ENCODE measurements around the gene MRPL48. TPM values are rescaled to one million over a fixed set of nuclear protein-coding genes. Genes with fewer than 3 reads are reported as not detected.
A peak's percentile ranks its signal among the peaks of the same experiment; 100 is the strongest.
"Not testable (repeated sequence)": the region's sequence is repeated elsewhere in the genome, so short reads cannot be mapped to it uniquely, and the experiment has no call there.

MRPL48 gene
- total and polyA plus RNA-seq, 2 donors from 2014 or later: 27.5 to 79.3 TPM

DNA sequence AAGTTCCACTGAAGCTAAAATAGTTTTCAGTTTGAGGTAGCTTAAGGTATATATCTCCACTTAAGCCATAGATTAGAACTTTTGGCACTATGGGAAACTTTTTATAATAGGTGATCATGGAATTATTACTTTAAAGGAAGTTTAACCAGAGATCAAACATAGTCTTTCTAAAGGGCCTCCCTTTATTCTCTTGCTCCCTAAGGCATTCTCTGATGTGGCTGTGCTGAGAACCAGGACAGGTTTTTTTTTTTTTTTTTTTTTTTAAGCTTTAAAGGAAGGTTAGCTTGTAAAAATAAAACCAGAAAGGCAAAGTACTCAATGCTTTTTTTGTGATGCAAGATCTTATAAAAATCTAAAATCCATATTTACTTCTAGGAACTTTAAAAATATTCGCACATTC is 2.9 kb upstream of the MRPL48 start:
- H3K9me3 ChIP-seq (ENCODE audit: control insufficient read depth in 2 of 3, insufficient read depth in 1 of 3, low read length in 3 of 3): no peaks in the 10 kb centered on the region
- H3K4me1 ChIP-seq (ENCODE audit: control insufficient read depth in 2 of 3, insufficient read depth in 2 of 3, low read depth in 1 of 3, low read length in 3 of 3): peaks cover 0 to 6% (median 0%) of the 10 kb centered on the region in 3 donors
- H3K9ac ChIP-seq (ENCODE audit: low read length in 3 of 3): no peak overlapping the region
- TF ChIP-seq, protein P1, sequence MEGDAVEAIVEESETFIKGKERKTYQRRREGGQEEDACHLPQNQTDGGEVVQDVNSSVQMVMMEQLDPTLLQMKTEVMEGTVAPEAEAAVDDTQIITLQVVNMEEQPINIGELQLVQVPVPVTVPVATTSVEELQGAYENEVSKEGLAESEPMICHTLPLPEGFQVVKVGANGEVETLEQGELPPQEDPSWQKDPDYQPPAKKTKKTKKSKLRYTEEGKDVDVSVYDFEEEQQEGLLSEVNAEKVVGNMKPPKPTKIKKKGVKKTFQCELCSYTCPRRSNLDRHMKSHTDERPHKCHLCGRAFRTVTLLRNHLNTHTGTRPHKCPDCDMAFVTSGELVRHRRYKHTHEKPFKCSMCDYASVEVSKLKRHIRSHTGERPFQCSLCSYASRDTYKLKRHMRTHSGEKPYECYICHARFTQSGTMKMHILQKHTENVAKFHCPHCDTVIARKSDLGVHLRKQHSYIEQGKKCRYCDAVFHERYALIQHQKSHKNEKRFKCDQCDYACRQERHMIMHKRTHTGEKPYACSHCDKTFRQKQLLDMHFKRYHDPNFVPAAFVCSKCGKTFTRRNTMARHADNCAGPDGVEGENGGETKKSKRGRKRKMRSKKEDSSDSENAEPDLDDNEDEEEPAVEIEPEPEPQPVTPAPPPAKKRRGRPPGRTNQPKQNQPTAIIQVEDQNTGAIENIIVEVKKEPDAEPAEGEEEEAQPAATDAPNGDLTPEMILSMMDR (IDR thresholded peaks at IDR 0.05; ENCODE audit: borderline replicate concordance, extremely low read depth, insufficient read depth): no peak
- DNase-seq: no peak
- intact Hi-C loops (cut with DNase I): no loop called here
- H3K27me3 ChIP-seq (ENCODE audit: control insufficient read depth, insufficient read depth, low read length): no peaks in the 10 kb centered on the region
- no peaks in the 10 kb centered on the region for H3K36me3 ChIP-seq (ENCODE audit: control insufficient read depth in 2 of 3, insufficient read depth in 3 of 3, low read length in 3 of 3)
- no peak for FAIRE-seq
- no peak overlapping the region for H3K4me3 ChIP-seq (ENCODE audit: low read length in 3 of 3)
- H3K27ac ChIP-seq (ENCODE audit: low read depth in 2 of 2, low read length in 2 of 2): no peak overlapping the region

DNA sequence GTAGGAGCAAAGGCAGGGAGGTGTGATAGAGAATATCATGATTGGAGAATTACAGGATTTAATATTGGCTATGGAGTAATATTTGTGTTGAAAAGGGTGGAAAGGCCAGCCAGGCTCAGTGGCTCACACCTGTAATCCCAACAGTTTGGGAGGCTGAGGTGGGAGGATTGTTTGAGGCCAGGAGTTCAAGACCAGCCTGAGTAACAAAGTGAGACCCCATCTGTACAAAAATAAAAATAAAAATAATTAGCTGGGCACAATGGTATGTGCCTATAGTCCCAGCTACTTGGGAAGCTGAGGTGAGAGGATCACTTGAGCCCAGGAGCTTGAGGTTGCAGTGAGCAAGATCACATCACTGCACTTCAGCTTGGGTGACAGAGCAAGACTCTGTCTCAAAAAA is 2.2 kb upstream of the MRPL48 start:
- H3K27me3 ChIP-seq (ENCODE audit: control insufficient read depth, insufficient read depth, low read length); H3K4me3 ChIP-seq (ENCODE audit: low read length in 3 of 3); H3K27ac ChIP-seq (ENCODE audit: low read depth in 2 of 2, low read length in 2 of 2); H3K9ac ChIP-seq (ENCODE audit: low read length in 3 of 3); intact Hi-C loops (cut with DNase I); H3K9me3 ChIP-seq (ENCODE audit: control insufficient read depth in 2 of 3, insufficient read depth in 1 of 3, low read length in 3 of 3); FAIRE-seq; H3K36me3 ChIP-seq (ENCODE audit: control insufficient read depth in 2 of 3, insufficient read depth in 3 of 3, low read length in 3 of 3); DNase-seq; H3K4me1 ChIP-seq (ENCODE audit: control insufficient read depth in 2 of 3, insufficient read depth in 2 of 3, low read depth in 1 of 3, low read length in 3 of 3): not testable (repeated sequence)

DNA sequence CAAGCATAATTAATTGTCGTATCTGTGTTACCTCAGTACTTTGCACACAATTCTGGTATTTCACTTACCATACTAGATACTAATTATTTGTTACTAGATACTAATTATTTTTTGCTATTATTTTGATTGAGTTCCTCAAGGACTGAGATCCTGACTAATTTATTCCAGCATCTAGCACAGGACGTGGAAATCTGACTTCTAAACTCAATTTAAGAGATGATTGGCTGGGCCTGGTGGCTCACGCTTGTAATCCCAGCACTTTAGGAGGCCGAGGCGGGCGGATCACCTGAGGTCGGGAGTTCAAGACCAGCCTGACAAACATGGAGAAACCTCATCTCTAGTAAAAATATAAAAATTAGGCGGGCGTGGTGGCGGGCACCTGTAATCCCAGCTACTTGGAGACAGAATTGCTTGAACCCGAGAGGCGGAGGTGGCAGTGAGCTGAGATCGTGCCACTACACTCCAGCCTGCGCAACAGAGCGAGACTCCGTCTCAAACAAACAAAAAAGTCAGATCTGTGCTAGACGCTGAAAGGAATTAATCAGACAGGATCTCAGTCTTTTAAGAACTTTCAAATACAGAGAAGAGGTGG is 527 bp upstream of the MRPL48 start:
- H3K27me3 ChIP-seq (ENCODE audit: control insufficient read depth, insufficient read depth, low read length): no peaks in the 10 kb centered on the region
- peak overlapping the region; percentile 91 to 96 for H3K27ac ChIP-seq (ENCODE audit: low read depth in 2 of 2, low read length in 2 of 2)
- peak overlapping the region; percentile 88 to 92 (median 90) for H3K4me3 ChIP-seq (ENCODE audit: low read length in 3 of 3)
- H3K9me3 ChIP-seq (ENCODE audit: control insufficient read depth in 2 of 3, insufficient read depth in 1 of 3, low read length in 3 of 3): no peaks in the 10 kb centered on the region
- TF ChIP-seq, protein P1 (IDR thresholded peaks at IDR 0.05; ENCODE audit: borderline replicate concordance, extremely low read depth, insufficient read depth): no peak
- FAIRE-seq (no peak), DNase-seq (no peak)
- peak overlapping the region; percentile 70 to 77 (median 71) for H3K9ac ChIP-seq (ENCODE audit: low read length in 3 of 3)
- intact Hi-C loops (cut with DNase I): no loop called here
- no peaks in the 10 kb centered on the region for H3K36me3 ChIP-seq (ENCODE audit: control insufficient read depth in 2 of 3, insufficient read depth in 3 of 3, low read length in 3 of 3)
- peaks cover 0 to 6% (median 0%) of the 10 kb centered on the region in 3 donors for H3K4me1 ChIP-seq (ENCODE audit: control insufficient read depth in 2 of 3, insufficient read depth in 2 of 3, low read depth in 1 of 3, low read length in 3 of 3)

DNA sequence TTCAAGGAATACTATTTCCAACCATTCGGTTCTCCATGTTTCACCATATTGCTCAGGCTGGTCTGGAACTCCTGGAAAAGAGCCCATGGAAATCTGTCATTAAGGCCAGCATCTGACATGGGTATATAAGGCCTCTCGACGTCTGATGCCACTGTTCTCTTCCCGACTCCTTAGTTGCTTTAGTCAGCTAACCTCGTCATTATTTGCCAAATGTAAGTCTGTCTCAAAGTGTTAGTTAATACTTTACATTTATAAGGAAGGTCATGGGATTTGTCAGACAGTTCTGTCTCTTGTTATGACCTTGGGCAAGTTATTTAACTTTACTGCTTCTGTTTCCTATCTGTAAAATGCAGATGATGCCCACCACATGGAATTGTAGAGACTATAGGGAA is 1.6 kb downstream of the MRPL48 start:
- peak overlapping the region in 1 of 2 donors; percentile 26 for H3K27ac ChIP-seq (ENCODE audit: low read depth in 2 of 2, low read length in 2 of 2)

More for the DNA sequence above, 1.6 kb downstream of the MRPL48 start:
- Histone ChIP-seq H3K36me3 (ENCODE audit: control insufficient read depth in 2 of 3, insufficient read depth in 3 of 3, low read length in 3 of 3) (no peaks in the 10 kb centered on the region), H3K4me1 (ENCODE audit: control insufficient read depth in 2 of 3, insufficient read depth in 2 of 3, low read depth in 1 of 3, low read length in 3 of 3) (peaks cover 0 to 6% (median 0%) of the 10 kb centered on the region in 3 donors), H3K9ac (ENCODE audit: low read length in 3 of 3) (no peak overlapping the region), H3K9me3 (ENCODE audit: control insufficient read depth in 2 of 3, insufficient read depth in 1 of 3, low read length in 3 of 3) (no peaks in the 10 kb centered on the region), H3K4me3 (ENCODE audit: low read length in 3 of 3) (no peak overlapping the region), H3K27me3 (ENCODE audit: control insufficient read depth, insufficient read depth, low read length) (no peaks in the 10 kb centered on the region)
- no peak for FAIRE-seq
- TF ChIP-seq, protein P1 (IDR thresholded peaks at IDR 0.05; ENCODE audit: borderline replicate concordance, extremely low read depth, insufficient read depth): no peak
- no peak for DNase-seq
- intact Hi-C loops (cut with DNase I): no loop called here
